Measurements from ENCODE around the gene LGALS4. TPM values are rescaled to one million over a fixed set of nuclear protein-coding genes. Genes with fewer than 3 reads are reported as not detected.
"Not testable (repeated sequence)": the region's sequence is repeated elsewhere in the genome, so short reads cannot be mapped to it uniquely, and the experiment has no call there.

Gene LGALS4
- total and polyA plus RNA-seq, 9 donors, result 0.67 to 45.5 (median 1.3) TPM

DNA sequence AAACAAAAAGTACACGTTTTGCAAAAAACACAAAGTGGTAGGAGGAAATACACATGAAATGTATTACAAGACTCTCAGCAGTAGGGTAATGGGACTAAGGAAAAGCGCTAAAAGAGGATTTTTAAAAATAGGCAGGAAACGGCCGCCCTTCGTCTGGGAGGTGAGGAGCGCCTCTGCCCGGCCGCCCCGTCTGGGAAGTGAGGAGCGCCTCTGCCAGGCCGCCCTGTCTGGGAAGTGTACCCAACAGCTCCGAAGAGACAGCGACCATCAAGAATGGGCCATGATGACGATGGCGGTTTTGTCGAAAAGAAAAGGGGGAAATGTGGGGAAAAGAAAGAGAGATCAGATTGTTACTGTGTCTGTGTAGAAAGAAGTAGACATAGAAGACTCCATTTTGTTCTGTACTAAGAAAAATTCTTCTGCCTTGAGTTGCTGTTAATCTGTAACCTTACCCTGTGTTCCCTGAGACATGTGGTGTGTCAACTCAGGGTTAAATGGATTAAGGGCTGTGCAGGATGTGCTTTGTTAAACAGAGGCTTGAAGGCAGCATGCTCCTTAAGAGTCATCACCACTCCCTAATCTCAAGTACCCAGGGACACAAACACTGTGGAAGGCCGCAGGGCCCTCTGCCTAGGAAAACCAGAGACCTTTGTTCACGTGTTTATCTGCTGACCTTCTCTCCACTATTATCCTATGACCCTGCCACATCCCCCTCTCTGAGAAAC is 5.2 kb downstream of the LGALS4 start:
- H3K27ac ChIP-seq (ENCODE audit: low read length); H3K4me3 ChIP-seq (ENCODE audit: low read length): not testable (repeated sequence)
- WGBS (ENCODE audit: insufficient coverage), result 86% methylated on average over 7 of the region's 18 CpGs

DNA sequence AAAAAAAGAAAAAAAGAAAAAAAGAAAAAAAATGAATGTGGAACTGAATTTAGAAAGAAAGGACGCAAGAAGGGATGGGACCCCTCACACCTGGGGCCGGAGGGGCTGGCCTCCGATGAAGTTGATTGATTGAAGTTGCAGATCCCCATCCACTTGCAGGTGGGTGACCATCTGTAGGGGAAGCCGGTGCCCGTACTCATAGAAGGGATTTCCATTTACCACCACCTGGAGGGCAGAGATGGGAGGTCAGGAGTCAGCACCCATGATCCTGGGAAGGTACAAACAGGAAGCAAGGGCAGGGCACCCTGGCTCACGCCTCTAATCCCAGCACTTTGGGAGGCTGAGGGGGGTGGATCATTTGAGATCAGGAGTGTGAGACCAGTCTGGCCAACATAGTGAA is 6.4 kb downstream of the LGALS4 start:
- no peak for DNase-seq
- Histone ChIP-seq H3K27me3 (ENCODE audit: control insufficient read depth, insufficient read depth, low read length) (no peaks in the 10 kb centered on the region), H3K27ac (ENCODE audit: low read length) (no peak overlapping the region), H3K4me1 (ENCODE audit: control insufficient read depth, insufficient read depth, low read length) (peaks cover 6% of the 10 kb centered on the region), H3K9me3 (replicated peaks; ENCODE audit: control insufficient read depth, low read depth, low read length) (no peaks in the 10 kb centered on the region), H3K4me3 (ENCODE audit: low read length) (no peak overlapping the region), H3K36me3 (ENCODE audit: control insufficient read depth, insufficient read depth, low read length) (no peaks in the 10 kb centered on the region)
- 83% methylated on average over 3 of the region's 6 CpGs for WGBS (ENCODE audit: insufficient coverage)

More for the DNA sequence above, 5.2 kb downstream of the LGALS4 start:
- not testable (repeated sequence) for DNase-seq; H3K9me3 ChIP-seq (replicated peaks; ENCODE audit: control insufficient read depth, low read depth, low read length); H3K36me3 ChIP-seq (ENCODE audit: control insufficient read depth, insufficient read depth, low read length); H3K4me1 ChIP-seq (ENCODE audit: control insufficient read depth, insufficient read depth, low read length); H3K27me3 ChIP-seq (ENCODE audit: control insufficient read depth, insufficient read depth, low read length)

DNA sequence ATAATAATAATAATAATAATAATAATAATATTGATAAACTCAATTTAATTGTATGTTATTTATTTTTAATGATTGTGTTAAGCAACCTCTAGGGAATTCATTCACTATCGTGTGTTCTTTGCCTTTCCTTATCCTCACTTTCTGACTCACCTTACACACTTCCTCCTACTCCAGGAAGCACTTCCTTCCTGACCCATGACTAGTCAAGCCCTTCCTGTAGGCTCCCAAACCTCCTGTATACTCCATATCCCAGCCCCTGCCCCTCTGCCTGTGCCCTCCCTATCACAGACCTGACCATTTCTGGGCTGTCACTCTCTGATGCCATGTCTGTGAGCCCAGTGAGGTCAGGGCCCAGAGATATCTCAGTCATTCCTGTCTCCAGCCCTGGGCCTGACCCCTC is 7.6 kb downstream of the LGALS4 start:
- Histone ChIP-seq H3K27ac (ENCODE audit: low read length) (no peak overlapping the region), H3K36me3 (ENCODE audit: control insufficient read depth, insufficient read depth, low read length) (no peaks in the 10 kb centered on the region), H3K4me3 (ENCODE audit: low read length) (no peak overlapping the region), H3K4me1 (ENCODE audit: control insufficient read depth, insufficient read depth, low read length) (peaks cover 6% of the 10 kb centered on the region), H3K9me3 (replicated peaks; ENCODE audit: control insufficient read depth, low read depth, low read length) (no peaks in the 10 kb centered on the region), H3K27me3 (ENCODE audit: control insufficient read depth, insufficient read depth, low read length) (no peaks in the 10 kb centered on the region)
- no peak for DNase-seq
- WGBS (ENCODE audit: insufficient coverage), result 60% methylated on average over 1 of the region's 1 CpG

- Histone ChIP-seq H3K4me3 (ENCODE audit: low read length) (no peak overlapping the region), H3K27ac (ENCODE audit: low read length) (no peak overlapping the region), H3K4me1 (ENCODE audit: control insufficient read depth, insufficient read depth, low read length) (peaks cover 6% of the 10 kb centered on the region), H3K9me3 (replicated peaks; ENCODE audit: control insufficient read depth, low read depth, low read length) (no peaks in the 10 kb centered on the region), H3K36me3 (ENCODE audit: control insufficient read depth, insufficient read depth, low read length) (no peaks in the 10 kb centered on the region), H3K27me3 (ENCODE audit: control insufficient read depth, insufficient read depth, low read length) (no peaks in the 10 kb centered on the region)
- DNase-seq, result no peak
- 100% methylated on average over 3 of the region's 10 CpGs for WGBS (ENCODE audit: insufficient coverage)
These were observed 9.2 kb downstream of the LGALS4 start for GRCh38 chr19:38803543-38803942.

GRCh38 chr19:38801359-38802095 is 11.2 kb downstream of the LGALS4 start:
- Histone ChIP-seq H3K36me3 (ENCODE audit: control insufficient read depth, insufficient read depth, low read length) (no peaks in the 10 kb centered on the region), H3K9me3 (replicated peaks; ENCODE audit: control insufficient read depth, low read depth, low read length) (no peaks in the 10 kb centered on the region), H3K4me3 (ENCODE audit: low read length) (no peak overlapping the region), H3K27me3 (ENCODE audit: control insufficient read depth, insufficient read depth, low read length) (no peaks in the 10 kb centered on the region), H3K4me1 (ENCODE audit: control insufficient read depth, insufficient read depth, low read length) (peaks cover 6% of the 10 kb centered on the region), H3K27ac (ENCODE audit: low read length) (no peak overlapping the region)
- 93% methylated on average over 11 of the region's 12 CpGs for WGBS (ENCODE audit: insufficient coverage)
- DNase-seq, result no peak

- no peaks in the 10 kb centered on the region for H3K27me3 ChIP-seq (ENCODE audit: control insufficient read depth, insufficient read depth, low read length)
- H3K36me3 ChIP-seq (ENCODE audit: control insufficient read depth, insufficient read depth, low read length), result no peaks in the 10 kb centered on the region
- H3K4me1 ChIP-seq (ENCODE audit: control insufficient read depth, insufficient read depth, low read length), result peaks cover 6% of the 10 kb centered on the region
- WGBS (ENCODE audit: insufficient coverage), result 92% methylated on average over 3 of the region's 5 CpGs
- H3K4me3 ChIP-seq (ENCODE audit: low read length), result no peak overlapping the region
- DNase-seq, result no peak
- no peak overlapping the region for H3K27ac ChIP-seq (ENCODE audit: low read length)
- no peaks in the 10 kb centered on the region for H3K9me3 ChIP-seq (replicated peaks; ENCODE audit: control insufficient read depth, low read depth, low read length)
These were observed 12.0 kb downstream of the LGALS4 start for GRCh38 chr19:38800577-38801347.

- Histone ChIP-seq H3K27ac (ENCODE audit: low read length) (no peak overlapping the region), H3K27me3 (ENCODE audit: control insufficient read depth, insufficient read depth, low read length) (no peaks in the 10 kb centered on the region), H3K9me3 (replicated peaks; ENCODE audit: control insufficient read depth, low read depth, low read length) (no peaks in the 10 kb centered on the region), H3K4me3 (ENCODE audit: low read length) (no peak overlapping the region), H3K36me3 (ENCODE audit: control insufficient read depth, insufficient read depth, low read length) (no peaks in the 10 kb centered on the region), H3K4me1 (ENCODE audit: control insufficient read depth, insufficient read depth, low read length) (peaks cover 4% of the 10 kb centered on the region)
- DNase-seq, result no peak
- WGBS (ENCODE audit: insufficient coverage), result 95% methylated on average over 4 of the region's 10 CpGs
These were observed 13.6 kb downstream of the LGALS4 start for GRCh38 chr19:38799104-38799503.

DNA sequence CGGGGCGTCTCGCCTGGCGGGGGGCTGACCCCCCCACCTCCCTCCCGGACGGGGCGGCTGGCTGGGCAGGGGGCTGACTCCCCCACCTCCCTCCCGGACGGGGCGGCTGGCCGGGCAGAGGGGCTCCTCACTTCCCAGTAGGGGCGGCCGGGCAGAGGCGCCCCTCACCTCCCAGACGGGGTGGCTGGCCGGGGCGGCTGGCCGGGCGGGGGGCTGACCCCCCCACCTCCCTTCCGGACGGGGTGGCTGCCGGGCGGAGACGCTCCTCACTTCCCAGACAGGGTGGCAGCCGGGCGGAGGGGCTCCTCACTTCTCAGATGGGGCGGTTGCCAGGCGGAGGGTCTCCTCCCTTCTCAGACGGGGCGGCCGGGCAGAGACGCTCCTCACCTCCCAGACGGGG is 15.0 kb downstream of the LGALS4 start:
- not testable (repeated sequence) for H3K27ac ChIP-seq (ENCODE audit: low read length); H3K4me3 ChIP-seq (ENCODE audit: low read length); H3K36me3 ChIP-seq (ENCODE audit: control insufficient read depth, insufficient read depth, low read length); DNase-seq; H3K9me3 ChIP-seq (replicated peaks; ENCODE audit: control insufficient read depth, low read depth, low read length); H3K27me3 ChIP-seq (ENCODE audit: control insufficient read depth, insufficient read depth, low read length); H3K4me1 ChIP-seq (ENCODE audit: control insufficient read depth, insufficient read depth, low read length)
- 70% methylated on average over 2 of the region's 33 CpGs for WGBS (ENCODE audit: insufficient coverage)

- no peaks in the 10 kb centered on the region for H3K9me3 ChIP-seq (replicated peaks; ENCODE audit: control insufficient read depth, low read depth, low read length)
- H3K36me3 ChIP-seq (ENCODE audit: control insufficient read depth, insufficient read depth, low read length), result no peaks in the 10 kb centered on the region
- WGBS (ENCODE audit: insufficient coverage), result no CpG with 5 or more reads among the region's 2 CpGs
- no peak for DNase-seq
- H3K4me3 ChIP-seq (ENCODE audit: low read length), result no peak overlapping the region
- H3K27ac ChIP-seq (ENCODE audit: low read length), result no peak overlapping the region
- H3K27me3 ChIP-seq (ENCODE audit: control insufficient read depth, insufficient read depth, low read length), result no peaks in the 10 kb centered on the region
- peaks cover 8% of the 10 kb centered on the region for H3K4me1 ChIP-seq (ENCODE audit: control insufficient read depth, insufficient read depth, low read length)
These were observed 16.6 kb downstream of the LGALS4 start for GRCh38 chr19:38796154-38796553.

GRCh38 chr19:38795549-38795948 is 17.2 kb downstream of the LGALS4 start:
- Histone ChIP-seq H3K27ac (ENCODE audit: low read length) (no peak overlapping the region), H3K9me3 (replicated peaks; ENCODE audit: control insufficient read depth, low read depth, low read length) (no peaks in the 10 kb centered on the region), H3K36me3 (ENCODE audit: control insufficient read depth, insufficient read depth, low read length) (no peaks in the 10 kb centered on the region), H3K27me3 (ENCODE audit: control insufficient read depth, insufficient read depth, low read length) (no peaks in the 10 kb centered on the region), H3K4me3 (ENCODE audit: low read length) (no peak overlapping the region), H3K4me1 (ENCODE audit: control insufficient read depth, insufficient read depth, low read length) (peaks cover 8% of the 10 kb centered on the region)
- no peak for DNase-seq
- WGBS (ENCODE audit: insufficient coverage), result 80% methylated on average over 1 of the region's 4 CpGs
